Activated CD8-positive, alpha-beta memory T cell treated with anti-CD3 and anti-CD28 coated beads for 1 hour (primary cell): ENCODE measurements around the gene ZDHHC18.

Source experiments
- DNase-seq, 2 donors: peaks; one replicate each; pipeline ENCODE4 v3.0.0-alpha.2; 2020; ENCODE audit warnings: low read depth in 1 of 2; ENCODE audit errors: extremely low read depth in 1 of 2

ZDHHC18 gene

GRCh38 chr1:26889551-26890466, 63.3 kb downstream of the ZDHHC18 start, which contains the start of gene GPN2:
Gene GPN2, minus strand, starts transcription at chr1:26890283. Its CDS starts 187 bp downstream, at chr1:26890096.
- peak; percentile 27 to 67 for DNase-seq

- no peak for DNase-seq
These were observed 63.9 kb downstream of the ZDHHC18 start for GRCh38 chr1:26890467-26890796.

GRCh38 chr1:26894263-26894662, 67.8 kb downstream of the ZDHHC18 start:
- no peak for DNase-seq

GRCh38 chr1:26897351-26897750, 70.9 kb downstream of the ZDHHC18 start:
- DNase-seq: no peak

- DNase-seq: peak; percentile 73 to 76
These were observed 73.7 kb downstream of the ZDHHC18 start, which contains the start of gene GPATCH3 for GRCh38 chr1:26900001-26900814. Gene GPATCH3, minus strand, starts transcription at chr1:26900467. Its CDS starts 25 bp downstream, at chr1:26900442.

- no peak for DNase-seq
These were observed 74.5 kb downstream of the ZDHHC18 start for GRCh38 chr1:26900815-26901511.
